Stomach (tissue), 4 donors: Measurements from ENCODE around the gene INSL3.

Experiments used
- CTCF ChIP-seq, 7 experiments: fragments of 450-650 bp in 4 of 7; fragments of 200-600 bp in 3 of 7; sonication (generic) in 3 of 7; IDR thresholded peaks; one replicate each; pipeline ENCODE4 v1.5.1; 2016 to 2019; ENCODE audit warnings: antibody characterized with exemption in 7 of 7, control low read depth in 2 of 7, mild to moderate bottlenecking in 1 of 7
- POLR2A ChIP-seq, 4 donors: fragments of 450-650 bp; IDR thresholded peaks; one replicate each; pipeline ENCODE4 v1.6.1; 2016; ENCODE audit warnings: antibody characterized with exemption in 4 of 4, control low read depth in 2 of 4, mild to moderate bottlenecking in 1 of 4, moderate library complexity in 1 of 4

DNA sequence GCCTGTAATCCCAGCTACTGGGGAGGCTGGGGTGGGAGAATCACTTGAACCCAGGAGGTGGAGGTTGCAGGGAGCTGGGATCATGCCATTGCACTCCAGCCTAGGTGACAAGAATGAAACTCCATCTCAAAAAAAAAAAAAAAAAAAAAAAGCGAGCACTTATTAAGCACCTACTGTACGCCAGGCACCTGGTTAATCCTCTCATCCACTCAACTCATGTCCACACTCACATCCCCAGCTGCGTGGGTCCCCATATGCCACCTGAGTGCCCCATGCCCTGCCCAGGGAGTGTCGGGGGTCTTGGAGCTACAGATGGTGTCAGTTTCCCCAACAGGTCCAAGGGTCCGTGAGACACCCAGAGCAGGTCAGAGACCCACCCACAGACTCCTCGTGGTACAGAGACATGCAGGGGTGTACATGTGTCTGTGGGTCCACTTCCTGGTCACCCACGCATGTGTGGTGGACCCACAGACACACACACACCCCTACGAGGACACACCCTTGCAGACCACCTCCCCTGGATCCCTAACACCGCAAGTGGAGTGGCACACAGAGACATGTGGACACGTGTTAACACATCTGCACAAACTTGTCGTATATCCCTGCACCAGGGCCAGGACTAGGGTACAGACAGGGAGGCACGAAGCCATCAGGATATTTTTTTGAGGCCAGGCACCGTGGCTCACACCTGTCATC lies 3.5 kb downstream of the INSL3 start:
- no peak for TF ChIP-seq CTCF (IDR thresholded peaks at IDR 0.05)
- TF ChIP-seq POLR2A (IDR thresholded peaks at IDR 0.05): no peak
